HG03521 (cell line): Measurements from ENCODE around the gene TP53BP2.

Experiments
- ATAC-seq: cut with Tn5 transposase; IDR thresholded peaks from one replicate; pipeline ENCODE4 v1.9.1; 2021; ENCODE audit warnings: mild to moderate bottlenecking, moderate library complexity; ENCODE audit not compliant: unreplicated experiment

The TP53BP2 gene

GRCh38 chr1:223765719-223766340 lies 79.9 kb downstream of the TP53BP2 start:
- ATAC-seq, result no peak

- ATAC-seq, result no peak
Measured at GRCh38 chr1:223765036-223765718, 80.6 kb downstream of the TP53BP2 start.

GRCh38 chr1:223763881-223764280 lies 81.9 kb downstream of the TP53BP2 start:
- no peak for ATAC-seq

GRCh38 chr1:223763251-223763650 lies 82.5 kb downstream of the TP53BP2 start:
- no peak for ATAC-seq

GRCh38 chr1:223761411-223761810 lies 84.3 kb downstream of the TP53BP2 start:
- no peak for ATAC-seq

- no peak for ATAC-seq
Measured at GRCh38 chr1:223760833-223761232, 84.9 kb downstream of the TP53BP2 start.

GRCh38 chr1:223759273-223759672 lies 86.5 kb downstream of the TP53BP2 start:
- ATAC-seq, result no peak

GRCh38 chr1:223758734-223759133 lies 87.0 kb downstream of the TP53BP2 start:
- ATAC-seq, result no peak

GRCh38 chr1:223756806-223757700 lies 88.7 kb downstream of the TP53BP2 start:
- no peak for ATAC-seq

GRCh38 chr1:223755992-223756775 lies 89.6 kb downstream of the TP53BP2 start:
- no peak for ATAC-seq

- ATAC-seq, result no peak
Measured at GRCh38 chr1:223755432-223755792, 90.3 kb downstream of the TP53BP2 start.

- no peak for ATAC-seq
Measured at GRCh38 chr1:223754681-223755431, 90.9 kb downstream of the TP53BP2 start.

- ATAC-seq, result no peak
Measured at GRCh38 chr1:223752721-223753515, 92.8 kb downstream of the TP53BP2 start.

- ATAC-seq, result no peak
Measured at GRCh38 chr1:223751696-223752095, 94.1 kb downstream of the TP53BP2 start.

GRCh38 chr1:223750730-223751570 lies 94.8 kb downstream of the TP53BP2 start:
- no peak for ATAC-seq

- peak; percentile 74 for ATAC-seq
Measured at GRCh38 chr1:223748773-223749733, 96.7 kb downstream of the TP53BP2 start.

- no peak for ATAC-seq
Measured at GRCh38 chr1:223748405-223748772, 97.4 kb downstream of the TP53BP2 start.
